Stimulated activated CD8-positive, alpha-beta memory T cell treated with anti-CD3 and anti-CD28 coated beads, Interleukin-12 subunit alpha, Interleukin-12 subunit beta, amount 100 ng/mL, for 24 hours (primary cell): ENCODE results near the gene CCND1.
"Not testable (repeated sequence)": the region's sequence is repeated elsewhere in the genome, so short reads cannot be mapped to it uniquely, and the experiment has no call there.

ENCODE experiments used
- DNase-seq: peaks from one replicate; pipeline ENCODE4 v3.0.0-alpha.2; 2020; ENCODE audit errors: extremely low read depth

Gene CCND1

DNA sequence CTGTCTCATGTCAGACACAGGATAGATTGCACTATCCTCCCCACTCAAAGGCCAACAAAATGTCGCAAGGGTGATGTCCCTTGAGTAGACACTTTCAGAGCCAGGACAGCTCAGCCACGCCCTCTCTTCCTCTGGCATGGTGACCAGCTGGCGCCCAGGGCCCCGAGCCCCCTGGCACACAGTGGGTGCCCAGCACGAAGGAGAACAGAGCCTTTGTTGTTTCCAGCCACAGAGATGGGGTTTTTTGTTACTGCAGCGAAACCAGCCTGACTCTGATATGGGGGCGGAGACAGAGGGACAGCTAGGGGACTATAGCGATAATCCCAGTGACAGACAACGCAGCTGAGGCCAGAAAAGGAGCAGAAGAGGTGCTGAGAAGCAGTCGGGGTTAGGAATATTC lies 23.3 kb upstream of the CCND1 start:
- no peak for DNase-seq

DNA sequence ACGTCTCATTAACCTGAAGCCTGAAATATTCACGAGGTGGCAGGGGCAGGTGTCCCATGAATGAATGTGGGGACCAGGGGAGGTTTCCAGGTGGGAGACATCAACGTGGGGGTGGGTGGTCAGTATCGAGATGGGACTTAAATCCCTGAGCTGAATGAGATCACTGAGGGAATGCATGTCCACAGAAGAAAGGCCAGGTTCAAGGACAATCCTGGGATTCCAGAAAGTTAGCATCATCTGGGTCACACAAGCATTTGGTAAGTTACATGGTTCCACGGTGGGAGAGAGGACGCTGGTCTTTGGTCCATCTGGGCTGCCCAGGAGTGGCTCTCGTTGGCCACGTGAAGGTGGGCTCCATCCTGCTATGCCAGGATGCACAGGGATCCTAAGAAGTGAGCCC lies 22.7 kb upstream of the CCND1 start:
- DNase-seq = no peak

DNA sequence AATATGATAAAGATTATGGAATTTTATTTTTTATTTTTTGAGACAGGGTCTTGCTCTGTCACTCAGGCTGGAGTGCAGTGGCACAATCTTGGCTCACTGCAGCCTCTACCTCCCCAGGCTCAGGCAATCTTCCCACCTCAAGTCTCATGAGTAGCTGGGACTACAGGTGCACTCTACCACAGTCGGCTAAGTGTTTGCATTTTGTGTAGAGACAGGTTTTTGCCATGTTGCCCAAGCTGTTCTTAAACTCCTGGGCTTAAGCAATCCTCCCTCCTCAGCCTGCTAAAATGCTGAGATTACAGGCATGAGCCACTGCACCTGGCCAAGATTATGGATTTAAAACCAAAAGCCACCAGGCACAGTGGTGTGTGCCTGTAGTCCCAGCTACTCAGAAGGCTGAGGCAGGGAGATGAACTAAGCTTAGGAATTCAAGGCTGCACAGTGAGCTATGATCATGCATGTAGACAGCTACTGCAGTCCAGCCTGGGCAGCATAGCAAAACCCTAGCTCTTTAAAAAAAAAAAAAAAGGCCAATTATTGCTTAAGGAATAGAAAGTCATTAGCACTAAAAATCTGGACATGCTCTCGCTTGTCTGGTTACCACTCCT lies 20.2 kb upstream of the CCND1 start:
- DNase-seq = no peak

DNA sequence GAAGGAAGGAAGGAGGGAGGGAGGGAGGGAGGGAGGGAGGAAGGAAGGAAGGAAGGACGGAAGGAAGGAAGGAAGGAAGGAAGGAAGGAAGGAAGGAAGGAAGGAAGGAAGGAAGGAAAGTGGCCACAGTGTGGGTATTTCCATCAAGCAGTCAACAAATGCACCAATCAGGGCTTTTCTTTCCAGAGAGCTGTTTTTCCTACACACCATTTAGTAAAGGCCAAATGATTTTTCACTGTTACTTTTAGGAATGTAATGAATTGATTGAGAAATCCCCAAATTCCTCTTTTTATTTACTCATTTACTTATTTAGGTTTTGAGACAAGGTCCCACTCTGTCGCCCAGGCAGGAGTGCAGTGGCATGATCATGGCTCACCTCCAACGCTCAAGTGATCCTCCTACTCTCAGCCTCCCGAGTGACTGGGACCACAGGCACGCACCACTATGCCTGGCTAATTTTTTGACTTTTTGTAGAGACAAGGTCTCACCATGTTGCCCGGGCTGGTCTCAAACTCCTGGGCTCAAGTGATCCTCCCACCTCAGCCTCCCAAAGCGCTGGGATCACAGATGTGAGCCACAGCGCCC lies 18.8 kb upstream of the CCND1 start:
- DNase-seq = not testable (repeated sequence)

DNA sequence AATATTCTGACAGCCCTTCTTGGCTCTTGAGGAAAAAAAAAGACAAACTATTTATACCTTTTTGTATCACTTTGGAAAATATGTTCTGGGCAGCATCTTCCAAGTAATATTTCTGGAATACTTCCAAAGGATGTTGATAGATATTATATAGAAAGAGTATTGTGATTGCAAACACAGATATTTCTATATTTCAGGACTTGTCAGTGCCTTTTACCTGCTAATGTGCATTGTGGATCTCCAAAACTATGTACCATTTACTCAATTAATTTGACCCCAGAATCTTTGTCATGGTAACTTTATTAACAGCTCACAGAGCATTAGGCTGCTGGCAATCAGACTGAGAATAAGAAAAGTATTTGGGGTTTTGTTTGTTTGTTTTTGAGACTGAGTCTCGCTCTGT lies 16.7 kb upstream of the CCND1 start:
- DNase-seq = no peak

DNA sequence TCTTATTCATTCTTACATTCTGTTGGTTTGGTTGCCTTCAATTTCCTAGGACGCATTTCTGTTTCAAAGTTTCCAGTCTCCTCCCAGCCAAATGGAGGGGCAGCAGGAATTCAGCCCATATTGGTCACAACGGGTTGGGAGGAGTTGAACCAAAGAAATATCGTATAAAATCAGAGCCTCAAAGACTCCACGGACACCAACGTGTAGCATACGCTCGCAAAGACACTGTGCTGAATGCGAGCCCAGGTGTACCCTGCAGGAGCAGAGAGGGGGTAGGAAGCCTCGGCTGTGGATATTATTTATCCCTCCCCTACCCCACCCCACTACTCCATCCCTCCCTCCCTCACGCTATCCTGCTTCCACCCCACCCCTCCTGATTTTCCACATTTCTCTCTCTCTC lies 15.5 kb upstream of the CCND1 start:
- no peak for DNase-seq

DNA sequence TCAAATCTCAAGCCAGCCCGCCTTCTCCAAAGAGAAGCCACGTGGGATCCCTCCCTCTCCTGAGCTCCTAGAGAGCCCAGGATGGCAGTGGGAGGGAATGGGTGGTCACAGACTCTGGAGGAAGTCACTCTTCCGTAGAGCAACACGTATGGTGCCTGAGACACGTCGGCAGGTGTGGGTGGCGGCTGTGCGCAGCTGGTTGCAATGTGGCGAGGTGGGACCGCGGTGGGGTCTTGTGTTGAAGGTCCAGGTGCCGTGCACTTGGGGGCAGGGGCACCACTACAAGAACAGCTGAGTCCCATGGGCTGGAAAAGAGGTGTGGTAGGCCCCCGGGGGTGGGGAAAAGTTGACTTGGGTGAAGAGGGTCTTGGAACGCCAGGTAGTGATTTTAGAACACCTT lies 13.4 kb upstream of the CCND1 start:
- DNase-seq = no peak

DNA sequence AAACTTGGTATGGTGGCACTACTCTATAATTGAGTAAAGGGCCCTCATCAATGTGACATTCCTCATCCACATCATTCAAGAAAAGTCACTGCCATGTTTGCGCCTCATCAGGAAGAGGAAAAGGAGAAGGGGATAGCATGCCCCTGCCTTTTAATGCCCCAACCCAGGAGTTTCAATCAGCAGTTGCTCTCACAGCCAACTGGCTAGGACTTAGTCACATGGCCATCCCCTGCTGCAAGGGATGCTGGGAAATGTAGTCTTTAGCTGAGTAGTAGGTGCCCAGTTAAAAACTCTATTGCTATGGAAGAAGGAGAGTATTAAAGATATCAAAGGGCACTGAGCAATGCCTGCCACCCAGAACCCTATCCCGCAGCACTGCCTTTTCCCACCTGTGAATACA lies 10.9 kb upstream of the CCND1 start:
- no peak for DNase-seq

DNA sequence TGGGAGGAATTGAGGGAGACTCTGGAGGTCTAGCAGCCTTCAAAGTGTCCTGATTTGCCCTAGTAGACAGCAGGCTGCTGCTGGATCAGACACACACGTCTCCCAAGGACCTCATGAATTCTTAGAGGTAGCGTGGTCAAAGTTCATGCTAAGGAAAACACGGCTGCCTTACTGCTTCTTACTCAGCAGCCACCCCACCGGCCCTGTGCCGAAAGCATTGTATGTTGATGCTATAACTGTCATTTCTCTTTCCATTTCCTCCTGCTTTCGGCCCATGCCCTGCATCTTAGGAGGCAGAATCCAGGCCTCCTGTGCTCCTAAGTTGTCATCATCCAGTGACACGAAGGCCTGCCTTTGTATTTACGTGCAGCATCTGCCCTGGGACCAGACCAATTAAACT lies 10.5 kb upstream of the CCND1 start:
- DNase-seq = no peak

DNA sequence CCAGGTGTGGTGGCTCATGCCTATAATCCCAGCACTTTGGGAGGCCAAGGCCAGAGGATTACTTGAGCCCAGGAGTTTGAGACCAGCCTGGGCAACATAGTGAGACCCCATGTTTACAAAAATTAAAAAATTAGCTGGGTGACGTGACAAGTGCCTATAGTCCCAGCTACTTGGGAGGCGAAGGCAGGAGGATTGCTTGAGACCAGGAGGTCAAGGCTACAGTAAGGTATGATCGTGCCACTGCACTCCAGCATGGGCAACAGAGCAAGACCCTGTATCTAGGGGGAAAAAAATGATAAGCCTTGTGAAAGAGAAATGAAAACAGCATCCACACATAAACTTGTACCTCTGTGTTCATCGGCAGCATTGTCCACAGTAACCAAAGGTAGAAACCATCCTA lies 8.1 kb upstream of the CCND1 start:
- DNase-seq = no peak

DNA sequence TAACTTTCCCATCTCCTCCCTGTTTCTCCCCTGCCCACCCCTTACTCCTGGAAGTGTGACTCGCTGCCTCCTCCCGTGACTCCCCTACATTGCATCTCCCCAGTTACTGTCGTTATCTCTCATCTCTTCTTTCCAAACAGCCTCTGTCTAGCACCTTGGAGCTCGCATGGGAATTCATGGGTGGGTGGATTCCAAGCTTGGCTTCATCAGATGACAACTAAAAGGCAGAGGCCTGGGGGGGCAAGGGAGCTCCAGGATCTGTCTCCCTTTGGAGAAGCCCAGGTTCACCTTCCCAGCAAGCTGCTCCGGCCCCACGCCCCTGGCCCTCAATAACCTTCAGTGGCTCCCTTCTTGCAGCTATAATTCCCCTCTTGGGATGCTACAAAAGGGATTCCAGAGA lies 6.9 kb upstream of the CCND1 start:
- DNase-seq = no peak

DNA sequence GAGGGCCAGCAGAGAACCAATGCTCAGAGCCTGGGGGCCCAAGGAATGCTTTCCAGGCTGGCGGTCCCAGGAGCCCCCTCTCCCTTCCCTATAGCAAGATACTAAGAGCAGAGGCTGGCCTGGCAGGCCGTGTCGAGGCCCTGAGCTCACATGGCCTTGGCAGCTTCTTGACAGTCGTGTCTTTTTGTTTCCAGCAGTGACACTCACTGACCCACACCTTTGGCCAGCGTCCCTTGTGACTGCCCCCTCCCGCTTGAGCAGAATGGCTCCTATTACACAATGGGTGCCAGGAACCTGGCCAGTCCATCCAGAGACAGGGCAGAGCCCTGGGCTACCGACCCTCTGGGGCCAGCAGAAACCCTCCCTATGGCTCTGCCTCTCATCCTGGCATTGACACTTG lies 6.4 kb upstream of the CCND1 start:
- DNase-seq = no peak

DNA sequence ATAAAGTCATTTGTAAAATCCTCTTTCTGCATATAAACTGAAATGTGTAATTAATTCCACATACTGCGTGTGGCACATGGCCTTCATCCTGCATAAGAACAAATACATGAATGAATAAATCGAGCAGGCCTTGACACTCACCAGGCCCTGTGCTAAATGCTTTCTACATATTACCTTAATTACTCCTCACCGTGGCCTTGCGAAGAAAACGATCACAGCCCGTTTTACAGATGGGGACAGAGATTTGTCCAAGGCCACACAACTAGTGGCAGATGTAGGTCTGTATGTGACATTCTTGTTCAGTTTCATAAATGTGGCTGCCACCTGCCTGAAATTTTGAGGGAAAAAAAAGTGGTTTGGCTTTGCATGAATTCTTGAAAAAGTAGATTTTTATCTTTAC lies 5.8 kb upstream of the CCND1 start:
- no peak for DNase-seq

DNA sequence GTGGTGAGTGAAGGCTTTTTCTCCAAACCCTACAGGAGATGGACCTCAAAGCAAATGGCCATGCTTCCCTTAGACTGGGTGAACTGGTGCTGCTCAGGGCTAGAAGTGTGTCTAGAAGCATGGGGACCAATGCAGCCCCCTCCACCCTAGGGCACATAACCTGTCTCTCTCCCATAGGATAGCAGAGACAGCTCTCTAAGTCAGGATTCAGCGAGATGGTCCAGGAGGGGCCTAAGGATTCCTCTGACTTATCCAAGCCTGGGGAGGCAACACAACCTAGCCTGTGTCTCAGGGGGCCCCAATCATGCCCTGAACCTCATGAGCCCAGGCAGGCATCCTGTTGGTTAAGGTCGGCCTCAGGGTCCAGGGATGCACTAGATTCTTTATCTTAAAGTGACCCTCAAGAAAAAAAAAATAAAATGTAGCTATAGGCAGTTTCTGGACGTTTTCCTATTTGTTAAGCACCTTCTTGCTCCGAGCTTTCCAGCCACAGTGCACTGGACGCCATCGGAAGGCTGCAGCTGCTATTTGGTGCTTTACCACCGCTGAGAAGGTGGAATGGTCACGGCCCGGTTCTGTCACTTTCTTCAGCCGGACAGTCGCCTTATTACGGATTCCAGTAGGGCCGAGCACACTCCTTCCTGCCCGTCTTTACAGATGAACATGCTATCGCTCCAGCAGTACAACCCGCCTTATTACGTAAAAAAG lies 5.0 kb upstream of the CCND1 start:
- DNase-seq = no peak

DNA sequence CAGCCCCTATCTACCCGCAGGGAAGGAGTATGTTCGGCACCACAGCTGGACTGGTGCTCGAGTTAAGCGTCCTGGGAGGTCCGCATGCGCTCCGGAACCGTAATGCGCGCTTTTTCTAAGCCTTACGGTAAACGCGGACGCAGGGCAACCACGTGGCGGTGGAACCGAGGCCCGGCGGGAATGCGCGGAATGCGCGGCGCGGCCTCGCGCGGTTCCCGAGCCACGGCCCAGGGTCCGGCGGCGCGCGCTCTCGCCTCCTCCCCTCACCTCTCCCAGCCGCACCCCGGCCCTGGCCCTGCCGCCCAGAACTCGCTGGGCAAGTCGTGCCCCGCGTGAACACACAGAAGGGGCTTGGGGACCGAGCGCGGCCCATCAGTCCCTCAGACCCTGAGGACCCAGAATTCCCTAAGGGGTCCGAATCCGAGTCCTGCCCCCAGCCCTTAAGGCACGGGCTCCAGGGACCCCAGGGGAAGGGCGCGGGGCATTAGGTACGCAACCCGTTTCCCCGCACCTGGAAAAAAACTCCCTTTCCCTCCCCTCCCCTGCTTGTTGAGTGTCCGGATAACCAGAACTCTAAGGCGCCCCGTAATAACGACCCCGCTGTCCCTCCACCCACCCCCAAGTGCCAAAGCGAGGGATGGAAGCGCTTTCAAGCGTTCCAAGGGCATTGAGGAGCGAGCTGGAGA lies 4.3 kb upstream of the CCND1 start:
- DNase-seq = no peak

DNA sequence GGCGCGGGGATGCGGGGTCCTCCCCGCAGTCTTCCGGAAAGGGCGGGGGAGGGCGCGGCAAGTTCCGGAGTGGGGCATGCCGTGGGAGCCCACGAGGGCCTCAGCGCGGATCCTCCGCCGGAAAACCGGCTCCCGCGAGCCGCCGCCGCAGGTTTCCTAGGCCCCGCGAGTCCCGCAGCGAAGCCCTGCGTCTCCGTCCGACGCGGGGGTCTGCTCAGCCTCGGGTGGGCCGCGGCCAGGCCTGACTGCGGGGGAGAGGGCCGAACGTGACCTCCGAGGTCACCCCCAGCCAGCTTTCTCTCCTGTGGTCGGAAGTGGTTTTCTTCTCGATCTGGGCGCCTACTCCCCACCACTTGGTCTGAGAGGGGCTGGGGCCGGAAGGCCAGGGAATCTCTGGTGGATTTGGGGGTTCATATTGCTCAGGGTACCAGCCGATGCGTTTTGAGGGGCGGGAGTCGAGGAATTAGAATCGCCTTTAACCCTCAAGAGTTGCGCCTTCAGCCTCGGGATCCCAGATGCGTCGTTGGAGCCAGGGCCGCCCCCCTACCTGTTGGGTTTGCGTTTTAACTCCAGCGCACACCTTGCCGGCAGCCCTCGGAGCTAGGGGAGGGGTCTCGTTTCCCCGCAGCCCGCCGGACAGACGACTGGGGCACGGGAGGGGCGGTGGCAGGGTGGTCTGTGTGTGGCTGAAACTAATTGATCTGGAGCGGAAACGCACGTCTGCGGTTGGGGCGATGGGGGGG lies 3.6 kb upstream of the CCND1 start:
- DNase-seq = no peak

DNA sequence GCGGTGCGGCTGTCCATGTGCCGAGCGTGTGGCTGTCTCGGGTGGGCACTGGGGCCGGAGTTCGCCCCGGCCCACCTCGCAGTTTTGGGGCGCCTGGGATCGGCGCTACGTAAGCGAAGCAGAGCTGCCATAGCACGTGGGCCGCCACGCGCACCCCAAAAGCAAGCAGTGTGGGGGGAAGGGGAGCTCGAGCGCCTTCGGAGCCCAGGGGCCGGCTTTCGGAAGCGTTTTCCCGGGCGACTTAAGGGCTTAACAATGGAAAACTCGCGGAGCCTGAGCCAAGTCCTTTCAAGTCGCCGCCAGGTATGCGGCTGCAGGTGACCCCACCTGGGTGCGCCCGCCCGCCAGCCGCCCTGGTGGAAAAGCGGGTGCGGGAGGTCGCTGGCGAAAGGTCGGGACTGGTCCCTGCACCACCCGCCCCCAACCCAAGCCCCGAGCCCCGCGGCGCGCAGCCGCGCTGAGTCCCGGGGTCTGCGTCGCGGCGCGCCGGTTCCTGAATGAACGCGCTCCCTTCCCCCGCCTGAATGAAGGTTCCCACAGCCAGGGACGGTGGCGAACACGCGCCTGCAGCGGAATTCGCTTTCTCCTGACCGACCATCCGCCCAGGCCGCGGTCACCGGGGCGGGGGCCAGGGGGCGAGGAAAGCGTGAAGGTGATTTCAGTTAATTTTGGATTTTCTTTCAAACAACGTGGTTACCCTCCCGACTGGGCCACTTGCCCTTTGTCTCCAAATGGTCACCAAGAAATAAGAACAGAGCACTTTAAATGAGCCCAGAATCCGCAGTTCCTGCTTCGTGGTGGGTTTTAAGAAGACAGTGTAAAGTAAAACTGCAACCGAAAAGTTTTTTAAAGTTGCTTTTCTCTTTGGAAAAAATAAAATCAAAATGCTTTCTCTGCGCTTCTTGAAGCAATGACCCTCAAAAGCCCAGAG lies 2.8 kb upstream of the CCND1 start:
- no peak for DNase-seq

DNA sequence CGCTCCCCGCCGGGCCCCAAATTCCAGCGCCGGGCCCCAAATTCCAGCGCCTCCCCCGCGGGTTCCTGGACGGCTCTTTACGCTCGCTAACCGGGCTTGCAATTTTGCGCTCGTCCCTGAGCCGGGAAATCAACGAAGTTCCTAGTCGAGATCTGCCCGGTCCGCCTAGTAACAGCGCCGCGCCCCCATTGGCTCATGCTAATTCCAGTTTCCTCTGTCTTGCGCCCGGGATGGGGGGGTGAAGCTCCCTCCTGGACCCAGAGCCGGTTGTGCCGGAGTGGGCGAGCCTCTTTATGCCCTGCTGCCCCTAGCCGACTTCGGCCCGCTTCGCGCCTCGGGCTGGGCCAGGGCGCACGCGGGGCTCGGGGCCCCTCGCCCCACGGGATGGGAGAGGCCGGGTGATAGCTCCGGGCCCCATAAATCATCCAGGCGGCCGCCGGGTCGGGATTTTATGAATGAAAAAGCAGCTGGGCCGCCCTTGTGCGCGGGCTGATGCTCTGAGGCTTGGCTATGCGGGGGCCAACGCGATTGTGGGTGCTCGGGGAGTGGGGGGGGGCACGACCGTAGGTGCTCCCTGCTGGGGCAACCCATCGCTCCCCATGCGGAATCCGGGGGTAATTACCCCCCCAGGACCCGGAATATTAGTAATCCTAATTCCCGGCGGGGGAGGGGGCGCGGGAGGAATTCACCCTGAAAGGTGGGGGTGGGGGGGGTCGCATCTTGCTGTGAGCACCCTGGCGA lies 1.8 kb upstream of the CCND1 start:
- DNase-seq = no peak

DNA sequence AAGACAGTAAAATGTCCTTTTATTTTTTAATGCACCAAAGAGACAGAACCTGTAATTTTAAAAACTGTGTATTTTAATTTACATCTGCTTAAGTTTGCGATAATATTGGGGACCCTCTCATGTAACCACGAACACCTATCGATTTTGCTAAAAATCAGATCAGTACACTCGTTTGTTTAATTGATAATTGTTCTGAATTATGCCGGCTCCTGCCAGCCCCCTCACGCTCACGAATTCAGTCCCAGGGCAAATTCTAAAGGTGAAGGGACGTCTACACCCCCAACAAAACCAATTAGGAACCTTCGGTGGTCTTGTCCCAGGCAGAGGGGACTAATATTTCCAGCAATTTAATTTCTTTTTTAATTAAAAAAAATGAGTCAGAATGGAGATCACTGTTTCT lies 1.1 kb upstream of the CCND1 start:
- no peak for DNase-seq

DNA sequence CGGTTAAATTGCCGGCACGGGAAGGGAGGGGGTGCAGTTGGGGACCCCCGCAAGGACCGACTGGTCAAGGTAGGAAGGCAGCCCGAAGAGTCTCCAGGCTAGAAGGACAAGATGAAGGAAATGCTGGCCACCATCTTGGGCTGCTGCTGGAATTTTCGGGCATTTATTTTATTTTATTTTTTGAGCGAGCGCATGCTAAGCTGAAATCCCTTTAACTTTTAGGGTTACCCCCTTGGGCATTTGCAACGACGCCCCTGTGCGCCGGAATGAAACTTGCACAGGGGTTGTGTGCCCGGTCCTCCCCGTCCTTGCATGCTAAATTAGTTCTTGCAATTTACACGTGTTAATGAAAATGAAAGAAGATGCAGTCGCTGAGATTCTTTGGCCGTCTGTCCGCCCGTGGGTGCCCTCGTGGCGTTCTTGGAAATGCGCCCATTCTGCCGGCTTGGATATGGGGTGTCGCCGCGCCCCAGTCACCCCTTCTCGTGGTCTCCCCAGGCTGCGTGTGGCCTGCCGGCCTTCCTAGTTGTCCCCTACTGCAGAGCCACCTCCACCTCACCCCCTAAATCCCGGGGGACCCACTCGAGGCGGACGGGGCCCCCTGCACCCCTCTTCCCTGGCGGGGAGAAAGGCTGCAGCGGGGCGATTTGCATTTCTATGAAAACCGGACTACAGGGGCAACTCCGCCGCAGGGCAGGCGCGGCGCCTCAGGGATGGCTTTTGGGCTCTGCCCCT lies 529 bp upstream of the CCND1 start:
- no peak for DNase-seq
